HTERT RPE-1 (cell line): Measurements from ENCODE around the gene LSM3.

ENCODE experiments used
- in situ Hi-C: fragments of 300-500 bp; cut with MboI; formaldehyde crosslinking; loops from 4 replicates; pipeline ENCODE4 v1.14.3; 2020; ENCODE audit warnings: low sequenced_read_pairs

LSM3 gene

DNA sequence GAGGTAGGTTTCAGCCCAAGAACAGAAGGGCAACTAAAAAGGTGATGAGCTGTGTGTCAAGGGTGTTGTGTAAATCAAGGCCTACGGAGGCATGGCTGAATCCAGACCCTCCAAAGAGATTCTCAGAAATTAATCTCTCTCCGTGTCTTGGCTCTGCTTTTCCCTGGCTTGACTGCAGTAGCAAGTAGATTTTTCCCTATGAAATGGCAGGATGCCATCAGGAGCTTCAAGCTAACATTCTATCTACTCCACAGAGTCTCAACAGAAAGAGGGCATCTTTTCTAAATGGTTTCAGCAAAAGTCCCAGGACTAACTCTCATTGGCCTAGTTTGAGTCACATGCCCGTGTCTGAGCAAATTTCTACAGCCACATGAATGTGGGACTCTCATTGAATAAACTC lies 58.3 kb downstream of the LSM3 start:
- in situ Hi-C loops: no loop called here

DNA sequence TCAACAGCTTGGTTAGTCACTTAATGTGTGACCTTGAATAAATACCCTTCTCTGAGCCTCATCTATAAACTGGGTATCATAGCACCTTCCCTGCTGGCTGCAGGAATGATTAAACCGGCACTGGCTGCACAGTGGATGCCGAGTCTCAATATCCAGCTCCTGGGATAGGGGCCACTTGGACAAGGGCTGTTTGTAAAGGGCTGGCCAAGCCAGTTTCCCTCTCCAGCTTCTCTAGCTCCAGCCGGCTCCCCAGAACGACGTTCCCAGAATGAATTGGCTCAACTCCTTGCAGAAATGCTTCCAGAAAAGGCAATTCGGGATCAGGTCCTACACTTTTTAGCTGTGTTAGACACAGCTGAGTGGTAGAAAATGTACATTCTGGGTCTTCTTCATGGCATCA lies 58.8 kb downstream of the LSM3 start:
- in situ Hi-C loops: no loop called here

DNA sequence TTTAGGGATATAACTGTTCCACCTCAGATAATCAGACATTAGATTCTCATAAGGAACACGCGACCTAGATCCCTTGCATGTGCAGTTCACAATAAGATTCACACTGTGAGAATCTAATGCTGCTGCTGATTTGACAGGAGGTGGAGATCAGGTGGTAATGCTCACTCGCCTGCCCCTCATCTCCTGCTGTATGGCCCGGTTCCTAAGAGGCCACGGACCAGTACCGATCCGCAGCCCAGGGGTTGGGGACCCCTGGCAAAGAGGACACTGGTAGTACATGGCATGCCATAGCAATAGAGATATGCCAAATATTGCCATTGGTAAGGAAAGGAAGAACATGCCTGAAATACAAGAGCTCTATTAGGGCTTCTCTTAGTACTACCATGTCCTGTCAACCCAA lies 59.7 kb downstream of the LSM3 start:
- in situ Hi-C loops: no loop called here

DNA sequence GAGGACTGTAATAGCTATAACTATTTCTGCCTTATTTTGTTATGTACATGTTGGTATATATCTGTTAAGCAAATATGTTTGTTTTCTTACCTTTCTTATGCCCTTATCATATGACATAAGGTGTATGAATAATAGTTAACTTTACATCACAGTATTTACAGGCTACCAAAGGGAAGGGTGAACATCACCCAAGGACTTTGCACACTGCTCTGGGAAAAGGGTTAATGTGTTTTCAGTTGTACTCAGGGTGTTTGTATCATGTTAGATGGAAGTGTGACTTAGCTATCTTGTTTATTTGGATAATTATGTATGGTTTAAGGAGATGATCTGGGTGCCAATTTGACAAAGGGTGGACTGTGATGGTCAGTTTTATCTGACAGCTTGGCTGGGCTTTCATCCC lies 60.3 kb downstream of the LSM3 start:
- in situ Hi-C loops: no loop called here

DNA sequence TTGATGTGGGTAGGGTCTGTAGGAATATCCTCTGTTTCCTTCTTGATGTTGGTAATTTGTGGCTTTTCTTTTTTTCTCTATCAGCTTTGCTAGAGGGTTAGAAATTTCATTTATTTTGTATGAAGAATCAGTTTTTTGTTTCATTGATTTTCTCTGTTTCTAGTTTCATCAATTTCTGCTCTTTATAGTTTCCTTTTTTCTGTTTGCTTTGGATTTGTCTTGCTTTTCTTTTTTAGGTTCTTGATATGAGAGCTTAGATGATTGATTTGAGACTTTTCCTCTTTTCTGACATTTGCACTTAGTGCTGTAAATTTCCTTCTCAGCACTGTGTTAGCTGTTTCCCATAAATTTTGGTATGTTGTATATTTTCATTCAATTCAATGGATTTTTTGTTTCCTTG lies 61.3 kb downstream of the LSM3 start:
- in situ Hi-C loops: no loop called here

DNA sequence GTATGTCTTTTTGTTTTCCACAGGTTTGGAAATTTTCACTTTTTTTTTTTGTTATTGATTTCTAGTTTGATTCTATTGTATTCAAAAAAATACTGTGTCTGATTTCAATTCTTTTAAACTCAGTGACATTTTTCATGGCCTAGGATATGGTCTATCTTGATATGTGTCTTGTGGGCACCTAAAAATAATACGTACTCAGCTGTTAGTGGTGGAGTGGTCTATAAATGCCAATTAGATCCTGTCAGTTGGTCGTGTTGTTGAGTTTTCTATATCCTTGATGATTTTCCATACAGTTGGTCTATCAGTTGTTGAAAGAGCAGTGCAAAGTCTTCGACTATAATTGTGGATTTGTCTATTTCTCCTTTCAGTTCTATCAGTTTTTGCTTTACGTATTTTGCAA lies 61.7 kb downstream of the LSM3 start:
- in situ Hi-C loops: no loop called here

DNA sequence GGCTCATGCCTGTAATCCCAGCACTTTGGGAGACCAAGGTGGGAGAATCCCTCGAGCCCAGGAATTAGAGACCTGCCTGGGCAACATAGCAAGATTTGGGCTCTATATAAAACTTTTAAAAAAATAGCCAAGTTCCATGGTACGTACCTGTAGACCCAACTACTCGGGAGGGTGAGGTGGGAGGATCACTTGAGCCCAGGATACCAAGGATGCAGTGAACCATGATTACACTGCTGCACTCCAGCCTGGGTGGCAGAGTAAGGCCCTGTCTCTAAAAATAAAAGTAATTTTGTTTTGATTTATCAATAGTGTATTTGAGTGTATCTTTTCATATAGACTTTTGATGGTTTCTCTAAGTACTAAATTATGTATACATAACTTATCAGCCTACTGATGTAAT lies 63.1 kb downstream of the LSM3 start:
- in situ Hi-C loops: no loop called here

DNA sequence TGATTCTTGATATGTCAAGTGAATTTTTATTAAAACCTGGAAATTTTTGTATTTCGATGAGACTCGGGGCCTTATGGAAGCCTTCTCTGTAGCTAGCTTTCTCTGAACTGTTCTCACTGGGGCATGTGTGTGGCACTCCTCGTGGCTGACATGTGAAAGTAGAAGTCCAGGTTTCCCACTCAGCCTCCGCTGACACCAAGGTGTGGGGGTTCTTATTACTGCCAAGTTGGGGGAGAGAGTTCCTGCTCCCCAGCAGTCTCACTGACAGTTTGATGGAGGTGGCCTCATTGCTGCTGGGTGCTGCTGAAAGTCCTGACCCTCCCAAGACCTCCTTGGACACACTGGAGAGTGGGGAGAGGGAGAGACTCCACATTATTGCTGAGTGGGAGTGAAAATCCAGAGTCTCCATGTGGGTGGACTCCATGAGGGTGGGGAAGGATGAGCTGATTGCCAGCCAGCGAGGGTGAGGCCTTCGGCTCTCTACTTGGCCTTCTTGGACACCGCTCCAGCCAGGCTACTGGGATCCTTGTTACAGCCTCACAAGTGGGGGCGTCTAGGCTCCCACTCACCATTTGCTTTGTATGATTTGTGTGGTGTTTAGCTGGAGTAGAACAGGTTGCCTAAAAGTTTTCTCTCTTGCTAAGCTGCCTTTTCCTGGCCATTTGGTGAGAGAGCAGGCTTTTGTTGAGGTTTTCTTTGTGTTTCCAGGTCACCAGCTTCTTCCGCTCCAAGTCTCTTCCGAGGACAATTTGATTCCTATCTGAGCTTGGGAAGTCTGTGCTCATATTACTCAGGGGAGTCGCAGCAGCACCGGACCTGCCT lies 64.1 kb downstream of the LSM3 start:
- in situ Hi-C loops: no loop called here

DNA sequence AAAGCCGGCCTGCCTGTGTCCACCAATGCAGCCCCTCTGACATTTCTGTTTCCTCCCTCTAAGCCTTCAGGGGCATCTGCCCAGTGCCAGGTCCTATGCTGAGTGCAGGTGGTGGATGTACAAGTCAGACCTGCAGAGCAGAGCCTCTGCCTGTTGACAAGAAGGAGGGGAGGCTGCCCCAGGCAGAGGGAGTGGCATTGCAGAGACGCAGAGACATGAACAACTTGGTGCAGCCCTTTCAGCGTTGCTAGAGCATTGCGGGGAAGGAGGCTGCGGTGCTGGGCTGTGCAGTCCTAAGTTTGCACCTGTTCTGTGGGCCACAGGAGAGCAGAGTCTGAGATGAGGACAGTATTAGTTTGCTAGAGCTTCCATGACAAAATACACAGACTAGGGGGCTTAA lies 65.2 kb downstream of the LSM3 start:
- in situ Hi-C loops: no loop called here

DNA sequence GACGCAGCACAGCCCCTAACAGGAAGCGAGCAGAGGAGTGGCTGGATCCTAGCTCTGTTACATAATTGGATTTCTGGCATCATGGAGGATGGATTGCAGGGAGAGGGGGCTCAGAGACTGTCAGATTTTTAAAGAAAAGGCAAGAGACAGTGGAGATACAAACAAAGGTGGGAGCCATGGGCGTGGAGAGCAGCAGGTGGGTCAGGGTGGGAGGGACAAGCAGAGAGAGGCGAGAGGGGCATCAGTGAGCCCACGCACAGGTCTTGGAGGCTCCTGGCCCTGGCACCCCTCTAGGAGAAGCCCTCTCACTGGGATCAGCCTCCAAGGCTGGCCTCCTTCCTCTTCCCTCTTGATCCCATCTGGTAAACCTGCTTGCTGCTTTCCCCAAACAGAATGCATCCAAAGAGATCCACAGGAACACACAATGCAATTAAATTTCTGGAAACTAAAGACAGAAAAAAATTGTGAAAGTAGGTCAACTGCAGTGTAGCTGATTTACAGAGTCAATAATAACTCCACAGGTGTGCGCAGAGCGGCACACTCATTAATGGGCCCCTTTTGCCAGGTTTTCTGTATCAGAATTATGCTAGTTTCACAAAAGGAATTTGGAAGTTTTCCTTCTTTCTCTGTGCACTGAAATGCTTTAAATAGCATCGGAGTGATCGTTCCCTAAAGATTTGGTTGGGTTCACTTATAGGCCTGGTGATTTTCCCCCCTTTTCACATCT lies 66.1 kb downstream of the LSM3 start:
- in situ Hi-C loops: no loop called here

DNA sequence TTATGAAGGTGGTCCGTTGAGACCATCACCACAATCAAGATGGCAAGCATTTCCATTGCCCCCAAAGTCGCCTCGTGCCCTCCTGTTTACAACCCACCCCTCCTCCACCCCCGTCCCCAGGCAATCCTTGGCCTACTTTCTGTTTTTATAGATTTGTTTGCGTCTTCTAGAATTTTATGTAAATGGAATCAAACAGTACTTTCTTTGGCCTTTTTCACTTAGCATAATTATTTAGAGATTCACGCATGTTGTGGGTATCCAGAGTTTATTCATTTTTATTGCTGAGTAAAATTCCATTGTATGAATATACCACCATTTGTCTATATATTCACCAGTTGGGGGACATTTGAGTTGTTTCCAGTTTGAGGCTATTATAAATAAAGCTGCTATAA lies 66.6 kb downstream of the LSM3 start:
- in situ Hi-C loops: no loop called here

DNA sequence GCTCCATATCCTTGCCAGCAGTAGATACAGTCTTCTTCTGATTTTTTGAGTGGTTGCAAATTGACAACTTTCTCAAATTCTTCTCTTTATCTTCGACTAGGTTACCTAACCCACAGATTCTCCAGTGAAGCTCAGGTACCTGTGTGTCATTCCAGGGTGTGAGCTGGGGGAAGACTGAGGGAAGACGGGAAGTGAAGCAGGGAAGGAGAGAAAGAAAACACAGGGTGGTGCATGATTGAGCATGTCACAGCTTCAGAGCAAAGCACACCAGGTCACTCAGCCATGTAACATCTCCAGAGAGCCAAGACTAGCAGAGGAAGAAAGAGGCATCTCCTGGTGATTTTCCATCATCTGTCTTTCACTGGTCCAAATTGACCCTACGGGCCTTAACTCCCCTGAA lies 67.2 kb downstream of the LSM3 start:
- in situ Hi-C loops: no loop called here

DNA sequence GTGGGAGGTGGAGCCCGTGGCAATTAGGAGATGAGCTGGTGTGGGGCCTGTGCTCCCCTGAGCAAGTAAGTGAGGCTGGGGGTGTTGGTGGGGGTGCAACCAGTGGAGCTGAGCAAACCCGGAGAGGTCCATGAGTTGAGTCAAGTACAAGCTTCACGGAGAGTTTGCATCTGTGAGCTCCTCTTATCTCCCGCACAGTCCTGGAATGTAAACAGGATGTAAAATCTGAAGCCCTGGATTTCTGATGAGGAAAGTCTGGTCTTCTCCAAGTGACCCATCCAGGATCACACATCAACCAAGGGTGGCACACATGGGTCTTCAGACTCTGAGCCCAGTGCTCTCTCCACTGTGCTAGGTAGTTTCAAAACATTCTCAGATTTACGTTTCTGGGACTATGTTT lies 67.8 kb downstream of the LSM3 start:
- in situ Hi-C loops: no loop called here

DNA sequence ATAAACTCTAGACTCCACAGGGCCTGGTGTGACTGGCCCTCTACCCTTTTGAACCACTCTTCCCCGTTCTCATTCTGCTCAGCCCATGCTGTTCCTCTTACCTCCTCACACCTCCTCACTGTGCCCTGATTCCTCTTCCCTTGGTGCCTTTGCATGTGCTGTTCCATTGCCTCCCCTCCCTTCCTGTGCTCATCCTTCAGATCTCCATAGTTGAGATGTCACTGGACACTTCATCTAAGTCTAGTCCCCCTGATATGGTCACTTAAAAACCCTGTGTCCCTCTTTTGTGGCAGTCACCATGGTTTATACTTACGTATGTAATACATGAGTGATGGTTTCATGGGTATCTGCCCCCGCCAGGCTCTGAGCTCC lies 69.8 kb downstream of the LSM3 start:
- in situ Hi-C loops: no loop called here

DNA sequence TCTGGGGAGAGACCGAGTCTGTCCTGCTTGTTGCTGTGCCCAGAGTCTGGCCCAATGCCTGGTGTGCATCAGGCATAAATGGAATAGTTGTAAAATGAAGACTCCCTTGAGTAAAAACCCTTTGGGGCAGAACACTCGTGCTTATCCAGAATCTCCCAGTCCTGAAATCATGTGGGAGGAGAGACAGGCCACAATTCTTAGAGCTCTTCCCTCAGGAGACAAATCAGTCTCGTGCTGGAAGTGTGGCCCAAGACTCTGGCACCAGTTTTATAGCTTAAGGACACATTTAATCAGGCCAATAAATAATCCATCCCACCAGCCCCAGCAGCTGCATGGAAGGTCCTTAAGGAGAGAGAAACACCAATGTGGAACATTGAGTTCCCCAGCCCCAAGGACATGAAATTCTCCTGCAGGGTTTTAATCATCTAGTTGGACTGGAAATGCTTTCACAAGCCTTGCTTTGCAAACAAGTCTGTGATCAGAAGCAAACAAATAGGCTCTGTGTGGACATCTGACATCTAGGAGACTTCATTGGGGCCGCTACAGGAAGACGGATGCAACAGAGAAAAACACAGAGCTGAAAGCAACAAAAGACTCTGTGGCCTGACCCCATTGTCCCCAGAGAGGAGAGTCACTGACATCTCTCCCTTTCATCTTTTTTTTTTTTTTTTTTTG lies 70.4 kb downstream of the LSM3 start:
- in situ Hi-C loops: no loop called here
